ENCODE results near the gene CNTNAP2.

The CNTNAP2 gene

DNA sequence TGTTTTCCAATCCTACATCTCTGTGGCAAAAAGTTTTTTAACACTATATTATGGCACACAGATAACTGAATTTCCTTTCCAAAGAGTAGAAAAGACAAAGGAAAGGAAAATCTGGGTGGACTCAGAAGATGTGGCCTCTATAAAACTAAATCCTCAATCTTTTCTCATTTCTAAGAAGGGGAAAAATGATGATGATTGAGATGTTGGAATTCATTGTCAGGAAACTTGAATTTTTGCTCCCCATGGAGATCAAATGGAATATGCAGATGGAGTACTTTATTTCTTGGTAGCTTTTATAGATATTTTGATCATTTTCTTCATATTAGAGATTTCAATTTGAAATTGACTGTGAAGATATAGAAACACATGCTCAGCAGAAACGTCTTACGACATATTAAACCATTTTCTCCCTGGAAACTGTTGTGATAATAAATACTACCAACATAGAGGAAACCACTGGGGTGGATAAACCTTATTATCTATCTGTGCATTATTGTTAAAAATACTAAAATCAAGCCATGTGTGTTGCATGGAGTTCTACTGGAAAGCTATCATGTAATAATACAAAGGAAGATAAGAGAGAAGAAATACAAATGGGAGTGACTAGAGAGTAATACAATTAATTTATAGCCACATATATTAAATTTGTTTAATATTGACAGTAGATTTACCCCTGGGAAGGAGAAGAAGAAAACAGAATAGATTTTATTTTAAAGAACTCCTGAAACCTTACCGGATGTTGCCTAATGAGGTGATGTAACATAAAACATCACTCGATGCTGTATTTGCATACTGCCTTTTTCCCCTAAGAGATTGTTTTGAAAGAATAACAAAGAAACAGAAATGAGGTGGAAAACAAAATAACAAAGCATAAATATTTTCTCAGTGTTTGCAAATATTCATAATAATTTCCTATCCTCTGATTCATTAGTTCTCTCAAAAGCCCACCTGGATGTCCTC lies 1542.7 kb downstream of the CNTNAP2 start:
- DNase-seq = no peak
- no peak overlapping the region for H3K4me3 ChIP-seq (ENCODE audit: low read depth, low read length)
- no peaks in the 10 kb centered on the region for H3K9me3 ChIP-seq (ENCODE audit: insufficient read depth, low read depth, low read length)
- H3K23ac ChIP-seq (ENCODE audit: low read length) = no peak overlapping the region
- H2BK120ac ChIP-seq (ENCODE audit: insufficient read depth, low read length, poor library complexity) = no peak overlapping the region
- no peak overlapping the region for H2AK5ac ChIP-seq (ENCODE audit: low read length)
- no peak overlapping the region for H2AFZ ChIP-seq (ENCODE audit: insufficient read depth, low read length, poor library complexity)
- H3K4me2 ChIP-seq (ENCODE audit: low read length) = no peak overlapping the region
- no peaks in the 10 kb centered on the region for H3K79me1 ChIP-seq (ENCODE audit: low read length)
- H4K12ac ChIP-seq (ENCODE audit: low read depth, low read length) = no peak overlapping the region
- no peak overlapping the region for H3K9ac ChIP-seq (ENCODE audit: low read length)
- no peaks in the 10 kb centered on the region for H3K4me1 ChIP-seq (ENCODE audit: control insufficient read depth in 1 of 2, insufficient read depth in 2 of 2, low read length in 2 of 2)
- no peak overlapping the region for H4K8ac ChIP-seq (ENCODE audit: low read depth, low read length)
- H3K14ac ChIP-seq (ENCODE audit: low read length) = no peak overlapping the region
- no peak overlapping the region for H2BK12ac ChIP-seq (ENCODE audit: low read length)
- no peak overlapping the region for H3K4ac ChIP-seq (ENCODE audit: low read depth, low read length)
- H3K27ac ChIP-seq (ENCODE audit: low read depth, low read length) = no peak overlapping the region
- no peak overlapping the region for H2BK5ac ChIP-seq (ENCODE audit: low read depth, low read length, poor library complexity)
- no peaks in the 10 kb centered on the region for H3K27me3 ChIP-seq (ENCODE audit: insufficient read depth, low read length)
- no peaks in the 10 kb centered on the region for H3K79me2 ChIP-seq (ENCODE audit: control insufficient read depth, insufficient read depth, low read length, poor library complexity)
- no peak overlapping the region for H4K91ac ChIP-seq (ENCODE audit: low read depth, low read length)
- no peaks in the 10 kb centered on the region for H3K36me3 ChIP-seq (ENCODE audit: control insufficient read depth in 1 of 2, insufficient read depth in 2 of 2, low read length in 2 of 2)
- no CpG with 5 or more reads among the region's 4 CpGs for WGBS (ENCODE audit: extremely low coverage, insufficient coverage, insufficient read length)
- H3K18ac ChIP-seq (ENCODE audit: low read length) = no peak overlapping the region

DNA sequence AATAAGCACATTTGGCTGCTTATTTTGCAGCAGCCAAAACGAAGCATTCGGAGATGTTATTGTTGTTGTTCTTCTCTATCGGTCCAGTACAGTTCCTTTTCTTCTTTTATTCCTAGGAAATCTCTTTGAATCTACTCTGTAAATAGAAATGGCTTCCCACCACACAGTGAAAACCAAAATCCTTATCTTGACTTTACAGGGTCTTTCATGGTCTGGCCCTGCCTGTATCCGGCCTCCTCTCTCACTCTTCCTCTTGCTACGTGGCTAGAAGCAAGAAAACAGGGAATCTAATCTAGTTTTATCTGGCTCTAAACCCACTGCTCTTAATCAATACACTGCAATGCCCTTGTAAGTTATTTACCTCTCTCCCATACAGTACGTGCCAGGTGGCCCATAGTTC lies 1547.9 kb downstream of the CNTNAP2 start:
- Histone ChIP-seq H2BK12ac (ENCODE audit: low read length) (no peak overlapping the region), H3K27me3 (ENCODE audit: insufficient read depth, low read length) (no peaks in the 10 kb centered on the region), H3K27ac (ENCODE audit: low read depth, low read length) (no peak overlapping the region), H3K9ac (ENCODE audit: low read length) (no peak overlapping the region), H3K23ac (ENCODE audit: low read length) (no peak overlapping the region), H3K79me1 (ENCODE audit: low read length) (no peaks in the 10 kb centered on the region), H3K4ac (ENCODE audit: low read depth, low read length) (no peak overlapping the region), H3K4me2 (ENCODE audit: low read length) (no peak overlapping the region), H4K91ac (ENCODE audit: low read depth, low read length) (no peak overlapping the region), H3K36me3 (ENCODE audit: control insufficient read depth in 1 of 2, insufficient read depth in 2 of 2, low read length in 2 of 2) (no peaks in the 10 kb centered on the region), H3K18ac (ENCODE audit: low read length) (no peak overlapping the region), H2AFZ (ENCODE audit: insufficient read depth, low read length, poor library complexity) (no peak overlapping the region), H2AK5ac (ENCODE audit: low read length) (no peak overlapping the region), H3K14ac (ENCODE audit: low read length) (no peak overlapping the region), H3K9me3 (ENCODE audit: insufficient read depth, low read depth, low read length) (no peaks in the 10 kb centered on the region), H4K8ac (ENCODE audit: low read depth, low read length) (no peak overlapping the region), H2BK5ac (ENCODE audit: low read depth, low read length, poor library complexity) (no peak overlapping the region), H3K4me1 (ENCODE audit: control insufficient read depth in 1 of 2, insufficient read depth in 2 of 2, low read length in 2 of 2) (no peaks in the 10 kb centered on the region), H2BK120ac (ENCODE audit: insufficient read depth, low read length, poor library complexity) (no peak overlapping the region), H3K4me3 (ENCODE audit: low read depth, low read length) (no peak overlapping the region), H3K79me2 (ENCODE audit: control insufficient read depth, insufficient read depth, low read length, poor library complexity) (no peaks in the 10 kb centered on the region), H4K12ac (ENCODE audit: low read depth, low read length) (no peak overlapping the region)
- DNase-seq = no peak
- no CpG with 5 or more reads among the region's 6 CpGs for WGBS (ENCODE audit: extremely low coverage, insufficient coverage, insufficient read length)

DNA sequence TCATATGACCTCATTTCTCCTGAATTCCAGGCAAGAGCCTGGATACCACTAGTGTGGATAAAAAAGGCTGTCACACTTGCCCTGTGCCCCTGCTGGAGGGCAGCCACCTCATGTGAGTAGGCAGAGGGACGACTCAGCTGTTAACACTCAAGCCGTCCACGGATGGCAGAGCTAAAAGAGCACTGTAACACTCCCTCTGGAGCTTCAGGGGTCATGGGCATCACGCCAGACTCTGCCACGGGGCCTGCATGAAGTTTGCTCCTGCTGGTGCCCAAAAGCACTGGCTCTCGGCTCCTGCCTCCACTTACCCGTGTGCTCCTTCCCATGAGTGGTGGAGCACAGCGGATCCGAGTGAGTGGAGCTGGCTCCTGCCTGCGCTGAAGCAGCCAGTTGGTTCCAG lies 1554.2 kb downstream of the CNTNAP2 start:
- Histone ChIP-seq H3K18ac (ENCODE audit: low read length) (no peak overlapping the region), H3K36me3 (ENCODE audit: control insufficient read depth in 1 of 2, insufficient read depth in 2 of 2, low read length in 2 of 2) (no peaks in the 10 kb centered on the region), H3K27ac (ENCODE audit: low read depth, low read length) (no peak overlapping the region), H3K27me3 (ENCODE audit: insufficient read depth, low read length) (no peaks in the 10 kb centered on the region), H3K4me2 (ENCODE audit: low read length) (no peak overlapping the region), H4K12ac (ENCODE audit: low read depth, low read length) (no peak overlapping the region), H2BK5ac (ENCODE audit: low read depth, low read length, poor library complexity) (no peak overlapping the region), H3K9ac (ENCODE audit: low read length) (no peak overlapping the region), H2BK120ac (ENCODE audit: insufficient read depth, low read length, poor library complexity) (no peak overlapping the region), H3K4me1 (ENCODE audit: control insufficient read depth in 1 of 2, insufficient read depth in 2 of 2, low read length in 2 of 2) (no peaks in the 10 kb centered on the region), H3K79me2 (ENCODE audit: control insufficient read depth, insufficient read depth, low read length, poor library complexity) (no peaks in the 10 kb centered on the region), H3K4ac (ENCODE audit: low read depth, low read length) (no peak overlapping the region), H2AK5ac (ENCODE audit: low read length) (no peak overlapping the region), H4K91ac (ENCODE audit: low read depth, low read length) (no peak overlapping the region), H2BK12ac (ENCODE audit: low read length) (no peak overlapping the region), H3K14ac (ENCODE audit: low read length) (no peak overlapping the region), H3K9me3 (ENCODE audit: insufficient read depth, low read depth, low read length) (no peaks in the 10 kb centered on the region), H2AFZ (ENCODE audit: insufficient read depth, low read length, poor library complexity) (no peak overlapping the region), H4K8ac (ENCODE audit: low read depth, low read length) (no peak overlapping the region), H3K23ac (ENCODE audit: low read length) (no peak overlapping the region), H3K79me1 (ENCODE audit: low read length) (no peaks in the 10 kb centered on the region), H3K4me3 (ENCODE audit: low read depth, low read length) (no peak overlapping the region)
- WGBS (ENCODE audit: extremely low coverage, insufficient coverage, insufficient read length) = no CpG with 5 or more reads among the region's 10 CpGs
- no peak for DNase-seq

DNA sequence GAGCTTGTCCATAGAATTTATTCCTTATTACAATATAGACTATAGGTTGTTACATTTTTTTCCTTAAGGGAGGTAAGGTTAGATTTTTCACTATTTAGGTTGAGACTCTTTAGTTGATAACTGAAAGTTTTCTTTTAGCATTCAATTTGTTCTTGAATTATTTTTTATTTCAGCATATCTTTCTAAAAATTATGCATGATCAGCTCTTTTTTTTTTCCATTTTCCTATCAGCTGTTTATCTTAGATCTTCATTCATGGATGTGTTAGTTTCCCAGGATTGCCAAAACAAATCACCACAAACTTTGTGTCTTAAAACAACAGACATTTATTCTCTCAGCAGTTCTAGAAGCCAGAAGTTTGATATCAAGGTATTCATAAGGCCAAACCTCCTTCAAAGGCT lies 1558.1 kb downstream of the CNTNAP2 start:
- Histone ChIP-seq H3K23ac (ENCODE audit: low read length) (no peak overlapping the region), H3K9me3 (ENCODE audit: insufficient read depth, low read depth, low read length) (no peaks in the 10 kb centered on the region), H3K79me1 (ENCODE audit: low read length) (no peaks in the 10 kb centered on the region), H3K9ac (ENCODE audit: low read length) (no peak overlapping the region), H3K27ac (ENCODE audit: low read depth, low read length) (no peak overlapping the region), H2AFZ (ENCODE audit: insufficient read depth, low read length, poor library complexity) (no peak overlapping the region), H3K18ac (ENCODE audit: low read length) (no peak overlapping the region), H2BK5ac (ENCODE audit: low read depth, low read length, poor library complexity) (no peak overlapping the region), H3K4me3 (ENCODE audit: low read depth, low read length) (no peak overlapping the region), H3K14ac (ENCODE audit: low read length) (no peak overlapping the region), H2BK12ac (ENCODE audit: low read length) (no peak overlapping the region), H4K8ac (ENCODE audit: low read depth, low read length) (no peak overlapping the region), H2AK5ac (ENCODE audit: low read length) (no peak overlapping the region), H4K12ac (ENCODE audit: low read depth, low read length) (no peak overlapping the region), H3K4me1 (ENCODE audit: control insufficient read depth in 1 of 2, insufficient read depth in 2 of 2, low read length in 2 of 2) (no peaks in the 10 kb centered on the region), H2BK120ac (ENCODE audit: insufficient read depth, low read length, poor library complexity) (no peak overlapping the region), H3K27me3 (ENCODE audit: insufficient read depth, low read length) (no peaks in the 10 kb centered on the region), H3K4me2 (ENCODE audit: low read length) (no peak overlapping the region), H3K4ac (ENCODE audit: low read depth, low read length) (no peak overlapping the region), H3K79me2 (ENCODE audit: control insufficient read depth, insufficient read depth, low read length, poor library complexity) (no peaks in the 10 kb centered on the region), H3K36me3 (ENCODE audit: control insufficient read depth in 1 of 2, insufficient read depth in 2 of 2, low read length in 2 of 2) (no peaks in the 10 kb centered on the region), H4K91ac (ENCODE audit: low read depth, low read length) (no peak overlapping the region)
- DNase-seq = no peak
